Mammary epithelial cell (primary cell): ENCODE results near the gene MEGF6.

Experiments
- CTCF ChIP-seq, 2 donors: IDR thresholded peaks in 1 of 2; conservative IDR thresholded peaks in 1 of 2; 2 replicates each; pipeline ENCODE4 v1.5.1; 2011 to 2012; ENCODE audit warnings: inconsistent platforms in 2 of 2, low read length in 2 of 2, mild to moderate bottlenecking in 2 of 2, control low read depth in 1 of 2, low read depth in 1 of 2; ENCODE audit not compliant: insufficient read depth in 1 of 2; ENCODE audit errors: extremely low read depth in 1 of 2
- EZH2 ChIP-seq: IDR thresholded peaks from 2 replicates; pipeline ENCODE4 v1.6.1; 2012; ENCODE audit warnings: low read length, inconsistent platforms, borderline replicate concordance

DNA sequence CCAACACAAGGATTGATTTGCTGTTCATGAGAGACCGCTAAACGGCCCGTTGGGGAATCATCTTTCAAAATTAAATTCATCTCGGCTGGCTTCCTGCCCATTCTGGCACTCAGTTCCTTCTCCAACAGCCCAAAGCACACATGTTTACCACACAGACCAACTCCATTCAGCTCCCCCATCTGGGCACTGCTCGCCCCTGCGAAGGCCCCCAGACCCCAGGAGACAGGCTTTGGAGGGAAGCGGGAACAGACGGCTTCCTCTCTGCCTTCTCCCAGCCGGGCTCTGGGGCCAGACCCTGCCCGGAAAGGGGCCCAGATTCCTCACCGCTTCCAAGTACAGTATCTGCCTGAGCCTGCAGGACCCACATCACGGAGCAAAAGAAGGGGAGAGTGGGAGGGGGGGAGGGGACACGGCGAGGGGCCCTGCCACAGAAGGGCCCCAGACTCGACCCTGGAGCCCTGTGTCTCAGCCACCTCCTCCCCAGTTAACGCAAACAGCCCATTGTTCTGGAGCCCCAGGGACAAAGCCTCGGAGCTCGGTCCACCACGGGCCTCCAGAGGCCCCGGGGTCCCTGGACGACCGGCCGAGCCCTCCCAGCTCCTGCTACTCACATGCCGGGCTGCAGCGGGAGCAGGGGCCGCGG lies 660 bp downstream of the MEGF6 start:
- no peak for TF ChIP-seq CTCF (conservative IDR thresholded peaks at IDR 0.05 in 1 of 2, IDR thresholded peaks at IDR 0.05 in 1 of 2; ENCODE audit: extremely low read depth in 1 of 2, insufficient read depth in 1 of 2, low read depth in 1 of 2, low read length in 2 of 2)
- TF ChIP-seq EZH2 = no peak
